AG10803 (cell line): ENCODE results near the gene ZNF3.

Experiments
- DNase-seq: peaks from one replicate; pipeline ENCODE4 v3.0.0; 2010; ENCODE audit warnings: low read depth
- H3K4me3 ChIP-seq: 2 replicates; pipeline ENCODE4 v1.5.1; 2011; ENCODE audit warnings: mild to moderate bottlenecking, low read length, control low read depth
- CTCF ChIP-seq: conservative IDR thresholded peaks from 2 replicates; pipeline ENCODE4 v1.5.1; 2011; ENCODE audit warnings: mild to moderate bottlenecking, low read length, control low read depth, inconsistent platforms

Gene ZNF3

GRCh38 chr7:100063376-100063775 is 18.1 kb downstream of the ZNF3 start:
- no peak for TF ChIP-seq CTCF
- no peak overlapping the region for H3K4me3 ChIP-seq
- no peak for DNase-seq

DNA sequence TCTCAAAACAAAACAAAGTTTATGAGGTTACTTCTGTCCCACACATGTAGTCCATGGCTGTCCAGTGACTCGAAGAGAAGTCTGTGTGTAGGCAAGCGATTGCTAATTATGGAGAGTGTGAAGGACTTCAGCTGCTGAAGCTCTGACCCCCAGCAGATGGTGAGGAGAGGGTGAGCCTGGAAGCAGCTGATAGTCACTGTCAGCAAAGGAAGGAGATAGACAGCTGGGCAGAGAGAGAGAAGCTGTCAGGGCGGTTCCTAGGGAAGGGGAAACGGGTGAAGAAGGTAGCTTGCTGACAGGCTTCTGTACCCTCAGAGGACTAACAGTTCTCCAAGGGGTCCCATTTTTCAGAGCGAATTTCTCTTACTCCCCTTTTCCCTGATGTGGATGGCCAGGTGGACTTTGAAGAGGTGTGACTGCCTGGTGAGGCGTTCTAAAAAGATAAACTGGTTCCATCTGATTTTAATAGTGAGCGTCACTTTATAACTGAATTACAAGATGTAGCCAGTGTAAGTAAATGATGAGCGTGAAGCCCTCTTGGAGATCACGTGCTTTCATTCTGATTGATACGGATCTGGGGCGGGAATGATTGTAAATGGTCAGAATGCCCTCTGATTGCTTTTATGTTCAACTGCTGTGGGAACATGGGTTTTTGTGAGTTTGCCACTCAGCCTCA is 19.9 kb downstream of the ZNF3 start:
- no peak for DNase-seq
- TF ChIP-seq CTCF = no peak

GRCh38 chr7:100059251-100059739 is 22.2 kb downstream of the ZNF3 start:
- TF ChIP-seq CTCF = no peak
- H3K4me3 ChIP-seq = no peak overlapping the region
- DNase-seq = no peak

More for the DNA sequence above, 19.9 kb downstream of the ZNF3 start:
- H3K4me3 ChIP-seq = no peak overlapping the region

GRCh38 chr7:100057006-100057405 is 24.5 kb downstream of the ZNF3 start:
- TF ChIP-seq CTCF = no peak
- no peak for DNase-seq
- H3K4me3 ChIP-seq = no peak overlapping the region

DNA sequence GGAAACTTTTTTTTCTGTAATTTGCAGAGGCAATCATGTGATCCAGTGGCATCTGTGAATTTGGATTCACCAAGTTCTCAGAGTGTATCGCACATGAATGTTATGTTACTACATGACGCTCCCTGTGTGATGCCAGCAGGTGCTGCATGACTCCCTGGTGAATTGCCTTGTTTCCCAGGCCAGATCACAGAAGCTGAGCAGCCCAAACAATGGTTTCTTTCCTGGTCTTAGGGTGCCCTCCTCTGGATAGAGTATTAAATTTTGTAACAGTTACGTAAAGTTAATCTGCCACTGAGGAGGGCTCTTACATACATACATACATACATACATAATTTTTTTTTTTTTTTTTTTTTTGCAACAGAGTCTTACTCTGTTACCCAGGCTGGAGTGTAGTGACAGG is 28.3 kb downstream of the ZNF3 start:
- peak; percentile 72 for DNase-seq
- peak; percentile 43 for TF ChIP-seq CTCF
- H3K4me3 ChIP-seq = no peak overlapping the region

GRCh38 chr7:100051611-100052010 is 29.9 kb downstream of the ZNF3 start:
- DNase-seq = no peak
- no peak for TF ChIP-seq CTCF
- no peak overlapping the region for H3K4me3 ChIP-seq

- DNase-seq = peak; percentile 74
- H3K4me3 ChIP-seq = peak within 1 kb of the TSS; percentile 97
- TF ChIP-seq CTCF = peak; percentile 26
Observed at GRCh38 chr7:100049441-100050291, 31.9 kb downstream of the ZNF3 start, which contains the start of gene ZSCAN21. Gene ZSCAN21 (plus strand): TSS chr7:100049774. CDS start chr7:100057007, 7,233 bp downstream.
